ENCODE measurements around the gene C3orf18.

The C3orf18 gene

DNA sequence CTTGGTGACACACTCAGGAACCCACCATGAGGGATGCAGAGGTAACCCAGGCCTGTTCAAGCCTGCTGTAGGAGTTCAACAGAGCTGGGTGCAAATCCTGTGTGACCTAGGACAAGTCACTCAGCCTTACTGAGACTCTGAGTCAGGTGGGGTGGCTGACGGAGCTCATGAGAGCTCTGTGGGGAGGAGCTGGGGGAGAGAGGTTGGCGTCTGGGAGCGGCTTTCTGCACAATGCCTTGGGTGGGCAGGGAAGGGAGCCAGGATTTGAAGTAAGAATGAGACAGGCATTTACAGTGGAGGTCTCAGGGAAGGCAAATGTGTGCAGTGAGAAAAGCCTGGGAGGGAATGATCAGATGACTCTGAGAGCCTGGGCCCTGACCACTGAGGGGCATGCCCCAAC lies 18.3 kb downstream of the C3orf18 start:
- DNase-seq = no peak

DNA sequence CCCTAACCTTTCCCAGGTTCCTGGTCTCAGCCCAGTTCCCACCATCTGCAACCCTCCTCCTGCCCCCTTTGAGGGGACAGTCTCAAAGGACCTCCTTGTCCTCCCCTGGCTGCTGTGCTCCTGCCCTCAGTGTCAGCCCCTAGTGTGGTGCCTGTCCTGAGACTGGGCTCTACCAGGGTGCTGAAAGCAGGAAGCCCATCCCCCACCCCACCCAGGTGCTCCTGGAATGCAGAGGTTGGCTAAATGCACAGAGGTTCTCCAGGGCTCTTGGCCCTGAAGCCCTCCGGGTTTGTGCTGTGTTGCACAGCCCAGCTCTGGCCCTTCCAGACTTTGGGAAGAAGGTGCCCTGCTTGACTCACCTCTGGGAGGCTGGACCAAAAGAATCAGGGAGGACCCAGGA lies 21.8 kb downstream of the C3orf18 start:
- DNase-seq = no peak

DNA sequence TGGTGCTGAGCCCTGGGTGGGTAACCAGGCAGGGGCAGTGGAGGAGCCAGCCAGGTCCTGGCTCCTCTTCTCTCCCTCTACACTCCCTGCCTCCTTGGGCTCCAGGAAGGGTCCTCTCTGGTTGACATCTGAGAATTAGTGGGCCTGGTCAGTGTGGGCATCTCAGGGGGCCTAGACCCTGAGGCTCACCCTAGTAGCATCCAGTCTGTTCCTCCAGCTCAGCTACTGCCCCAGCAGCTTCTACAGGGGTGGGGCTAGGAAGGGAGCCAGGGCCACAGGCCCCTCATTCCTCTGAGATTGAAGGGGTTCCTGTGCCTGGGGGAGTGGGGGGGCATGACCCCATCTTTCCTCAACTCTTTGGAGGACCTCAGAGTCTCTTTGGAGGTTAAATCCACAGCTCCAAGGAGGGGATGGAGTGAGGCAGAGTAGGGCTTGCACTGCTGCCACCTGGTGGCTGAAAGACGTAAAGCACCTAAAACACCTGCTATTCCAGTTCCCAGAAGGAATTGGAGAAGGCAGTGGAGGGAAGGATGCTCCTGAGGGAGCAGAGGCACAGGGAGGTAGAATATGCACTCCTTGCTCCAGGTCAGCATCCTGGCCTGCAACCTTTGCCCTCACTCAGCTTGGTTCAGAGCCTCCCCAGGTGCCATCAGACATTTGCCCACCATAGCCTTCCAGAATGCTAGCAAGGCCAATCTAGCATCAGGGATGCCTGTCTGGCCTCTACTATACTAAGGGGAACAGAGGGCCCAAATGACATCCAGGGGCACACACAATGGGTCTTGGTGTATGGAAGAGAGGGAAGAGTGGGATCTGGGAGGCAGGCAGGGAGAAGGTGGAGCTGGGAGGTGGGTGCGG lies 25.1 kb downstream of the C3orf18 start:
- DNase-seq = peak; percentile 81

DNA sequence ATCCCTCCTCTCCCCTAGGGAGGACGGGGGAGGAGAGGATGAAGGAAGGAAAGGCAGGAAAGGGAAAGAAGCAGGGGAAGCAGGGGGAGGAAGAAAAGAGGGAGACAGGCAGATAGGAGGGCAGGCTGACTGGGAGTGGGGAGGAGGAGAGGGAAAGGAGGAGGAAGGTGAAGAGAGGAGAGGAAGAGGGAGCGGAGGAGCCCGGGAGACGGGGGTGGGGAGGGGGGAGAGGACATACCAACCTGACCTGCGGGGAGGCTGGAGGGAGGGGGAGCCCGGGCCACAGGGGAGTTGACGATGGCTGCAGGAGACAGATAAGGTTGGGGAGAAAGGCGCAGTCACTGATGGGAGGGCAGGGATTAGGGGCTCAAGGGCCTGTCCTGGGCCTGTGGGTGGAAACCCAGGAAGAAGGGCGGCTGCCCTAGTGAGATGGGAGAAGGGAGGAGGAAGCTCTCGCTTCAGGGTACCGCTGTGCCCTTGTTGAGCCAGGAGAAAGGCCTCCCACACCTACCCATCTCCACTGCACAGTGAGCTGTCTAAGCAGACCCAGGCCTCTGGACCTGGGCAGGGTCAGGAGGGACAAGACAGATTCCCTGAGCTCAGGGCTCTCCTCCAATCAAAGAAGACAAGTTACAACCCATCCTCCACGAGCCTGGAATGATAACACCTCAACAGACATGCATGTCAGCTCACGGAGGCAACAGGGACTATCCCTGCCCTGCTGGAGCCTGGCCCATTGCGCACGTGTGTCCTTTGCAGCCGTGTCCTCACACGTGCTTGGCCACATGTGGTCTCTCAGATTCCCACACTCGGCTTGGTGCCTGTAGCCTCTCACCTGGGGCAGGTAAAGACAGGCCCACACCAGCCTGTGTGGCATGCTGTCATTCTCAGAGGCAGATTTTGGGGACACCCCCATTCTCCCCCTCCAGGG lies 27.9 kb downstream of the C3orf18 start:
- no peak for DNase-seq

DNA sequence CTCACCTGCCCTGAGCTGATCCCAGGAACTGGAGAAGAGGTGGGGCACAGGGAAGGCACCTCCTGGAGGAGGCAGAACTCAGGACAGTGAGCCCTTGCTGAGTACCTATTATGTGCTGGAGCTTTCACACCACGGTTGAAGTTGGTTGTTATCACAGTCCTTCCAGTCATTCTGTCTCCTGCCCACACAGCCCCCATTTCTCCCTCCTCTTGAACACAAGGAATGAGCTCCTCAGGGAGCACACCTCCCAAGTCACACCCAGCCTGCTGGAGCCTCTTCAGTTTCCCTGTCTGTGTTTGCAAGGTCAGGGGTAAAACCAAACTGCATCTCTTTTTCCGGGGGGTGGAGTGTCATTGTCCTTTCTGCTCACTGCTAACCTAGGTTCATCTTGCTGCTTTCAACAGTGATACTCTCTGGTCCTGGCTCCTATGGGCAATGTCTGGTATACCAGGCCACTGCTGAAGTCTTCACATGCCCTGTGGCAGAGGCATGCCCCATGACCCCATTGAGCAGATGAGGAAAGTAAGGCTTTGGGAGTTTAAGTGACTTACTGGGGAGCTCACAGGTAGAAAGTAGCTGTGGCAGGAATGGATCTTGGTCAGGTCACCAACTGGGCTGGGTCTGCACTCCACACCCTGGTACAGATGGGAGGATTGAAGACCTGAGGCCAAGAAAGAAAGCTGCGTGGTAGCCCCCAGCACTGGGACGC lies 30.0 kb downstream of the C3orf18 start:
- DNase-seq = no peak

DNA sequence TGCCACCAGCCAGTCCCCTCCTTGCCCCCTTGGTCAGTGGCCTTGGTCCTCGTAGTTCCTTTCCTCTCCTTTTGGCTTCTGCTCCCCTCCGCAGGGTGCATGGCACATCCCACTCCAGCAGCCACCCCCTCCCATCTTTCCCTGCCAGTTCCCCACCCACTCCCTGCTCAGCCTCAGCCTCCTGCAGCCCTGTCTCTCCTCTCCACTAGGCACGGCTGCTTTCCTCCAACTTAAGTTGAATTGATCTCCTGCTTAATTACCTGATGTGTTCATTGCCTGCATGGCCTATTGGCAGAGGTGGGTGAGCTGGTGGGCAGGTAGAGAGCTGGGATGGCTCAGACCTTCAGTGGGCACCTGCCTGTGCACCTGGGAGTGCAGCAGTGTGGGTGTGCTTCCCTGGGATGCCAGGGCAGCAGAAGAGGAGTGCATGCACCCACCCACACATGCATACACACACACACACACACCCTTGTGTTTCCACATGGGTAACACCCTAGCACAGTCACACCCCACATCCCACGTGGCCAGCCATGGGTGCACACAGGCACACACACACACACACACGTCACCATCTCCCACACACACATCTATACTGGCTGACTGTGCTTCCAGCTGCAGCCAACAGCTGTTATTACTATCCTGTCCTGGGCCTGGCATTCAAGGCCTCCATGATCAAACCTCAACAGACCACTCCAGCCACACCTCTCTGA lies 30.9 kb downstream of the C3orf18 start:
- DNase-seq = no peak

DNA sequence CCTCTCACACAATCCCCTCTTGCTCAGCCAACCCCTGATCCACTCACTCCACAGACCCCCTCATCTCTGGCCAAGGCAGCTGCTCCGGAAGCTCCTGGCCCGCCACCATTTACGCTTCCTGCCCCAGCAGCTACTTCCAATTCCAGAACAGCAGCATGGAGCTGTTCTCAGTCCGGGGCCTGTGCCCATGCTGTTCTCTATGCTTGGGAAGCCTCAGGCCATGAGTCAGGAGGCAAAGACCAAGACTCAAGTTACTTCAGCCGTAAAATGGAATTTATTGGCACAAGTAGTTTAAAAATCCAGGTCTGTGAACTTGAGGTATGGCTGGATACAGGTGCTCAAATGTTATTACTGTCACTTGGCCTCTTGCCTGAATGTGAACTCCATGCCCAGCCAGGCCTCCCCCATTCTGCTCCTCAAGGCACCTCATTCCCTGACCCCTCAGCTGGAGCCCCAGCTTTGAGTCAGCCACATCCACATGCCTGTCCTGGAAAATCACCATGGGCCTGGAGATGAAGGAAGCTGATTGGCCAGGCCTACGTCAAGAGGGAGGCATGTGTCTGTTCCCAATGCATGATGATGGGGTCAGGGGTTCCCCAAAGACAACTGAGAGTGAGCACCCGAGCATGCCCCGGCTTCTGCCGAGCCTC lies 32.7 kb downstream of the C3orf18 start:
- no peak for DNase-seq

DNA sequence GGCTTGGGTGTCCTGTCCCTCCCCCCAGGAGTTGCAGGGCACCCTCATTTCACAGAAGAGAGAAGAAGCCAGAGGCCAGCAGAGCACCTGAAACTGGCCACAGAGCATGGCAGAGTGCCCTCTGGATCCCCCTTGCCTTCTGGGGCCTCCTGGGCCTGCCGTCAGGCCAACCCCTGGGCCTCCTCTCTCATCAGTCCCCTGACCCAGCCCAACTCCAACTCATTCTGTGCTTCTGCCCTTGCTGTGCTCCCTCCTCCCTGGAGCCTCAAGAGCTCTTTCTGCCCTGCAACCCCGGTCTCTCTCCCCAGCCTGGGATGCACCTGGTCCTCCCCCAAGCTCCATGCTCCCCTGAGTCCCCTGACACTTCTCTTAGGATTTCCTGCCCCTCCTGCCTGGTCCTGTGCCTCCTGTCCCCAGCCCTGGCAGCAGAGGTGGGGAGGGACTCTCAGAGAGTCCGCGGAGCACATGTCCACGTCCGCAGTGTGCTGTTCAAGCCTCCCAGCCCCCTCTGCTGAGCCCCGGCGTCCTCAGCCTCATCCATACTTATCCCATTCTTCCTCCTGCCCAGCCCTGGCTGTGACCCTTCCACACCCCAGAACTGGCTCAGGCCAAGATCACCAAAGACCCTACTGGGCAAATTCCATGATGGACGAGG lies 33.6 kb downstream of the C3orf18 start:
- no peak for DNase-seq

DNA sequence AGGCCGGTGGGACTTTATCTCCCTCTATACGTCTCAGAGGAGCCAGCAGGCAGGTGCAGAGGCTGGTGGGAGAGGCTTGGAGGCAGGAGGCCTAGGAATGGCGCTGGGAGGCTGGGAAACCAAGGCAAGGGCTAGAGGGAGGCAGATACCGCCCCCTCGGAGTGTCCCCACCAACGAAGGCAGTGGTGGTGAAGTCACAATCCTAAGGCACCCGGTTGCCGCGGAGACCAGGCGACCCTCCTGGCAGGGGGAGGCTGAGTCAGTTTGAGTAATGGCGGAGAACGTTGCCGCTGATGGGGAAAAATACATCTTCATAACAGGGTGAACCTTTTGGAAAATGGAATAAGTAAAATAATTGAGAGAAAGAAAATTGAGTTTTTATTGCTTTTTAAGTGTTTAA lies 34.2 kb downstream of the C3orf18 start:
- DNase-seq = no peak

DNA sequence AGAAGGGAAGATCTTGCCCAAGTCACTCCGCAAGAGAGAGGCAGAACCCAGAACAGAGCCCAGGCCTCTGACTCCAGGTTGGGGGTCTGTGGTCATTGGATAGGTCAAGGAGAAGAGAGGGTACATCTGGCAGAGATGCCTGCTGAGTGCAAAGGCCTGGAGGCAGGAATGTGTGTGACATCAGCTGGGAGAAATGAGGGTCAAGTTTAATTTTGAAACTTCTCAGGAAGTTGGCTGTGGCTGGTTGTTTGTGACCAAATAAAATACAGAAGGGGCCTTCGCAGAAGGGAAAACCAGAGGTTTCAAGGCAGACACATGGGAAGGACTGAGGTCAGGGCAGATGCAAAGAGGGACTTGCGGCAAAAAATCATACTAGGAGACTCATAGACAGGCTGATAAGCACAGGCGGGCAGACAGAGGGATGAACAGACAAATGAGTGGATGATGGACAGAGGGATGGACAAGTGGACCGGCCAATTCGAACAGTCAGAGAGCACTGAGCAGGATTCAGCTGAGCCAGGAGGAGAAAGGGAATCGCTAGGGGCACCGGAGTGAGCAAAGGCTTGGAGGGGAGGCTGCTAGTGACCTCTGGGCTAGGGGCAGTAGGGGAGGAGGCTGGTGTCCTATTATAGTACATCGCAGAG lies 35.4 kb downstream of the C3orf18 start:
- no peak for DNase-seq

DNA sequence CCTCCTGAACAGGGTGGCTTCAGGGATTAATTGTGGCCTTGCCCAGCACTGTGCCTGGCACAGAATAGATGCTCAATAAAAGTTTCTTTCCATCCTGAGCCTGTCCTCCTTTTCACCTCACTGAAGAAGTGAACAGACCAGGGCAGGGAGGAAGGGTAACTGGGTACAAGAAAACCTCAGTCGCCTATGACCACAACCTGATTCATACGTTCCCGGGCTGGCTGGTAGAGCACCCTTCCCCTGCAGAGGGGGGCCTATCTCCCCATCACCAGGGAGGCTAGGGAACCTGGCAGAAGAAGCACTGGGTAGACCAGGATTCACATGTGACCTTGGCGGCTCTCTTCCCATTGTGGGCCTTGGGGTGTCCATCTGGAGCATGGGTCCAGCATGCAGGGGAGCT lies 36.3 kb downstream of the C3orf18 start:
- DNase-seq = no peak

DNA sequence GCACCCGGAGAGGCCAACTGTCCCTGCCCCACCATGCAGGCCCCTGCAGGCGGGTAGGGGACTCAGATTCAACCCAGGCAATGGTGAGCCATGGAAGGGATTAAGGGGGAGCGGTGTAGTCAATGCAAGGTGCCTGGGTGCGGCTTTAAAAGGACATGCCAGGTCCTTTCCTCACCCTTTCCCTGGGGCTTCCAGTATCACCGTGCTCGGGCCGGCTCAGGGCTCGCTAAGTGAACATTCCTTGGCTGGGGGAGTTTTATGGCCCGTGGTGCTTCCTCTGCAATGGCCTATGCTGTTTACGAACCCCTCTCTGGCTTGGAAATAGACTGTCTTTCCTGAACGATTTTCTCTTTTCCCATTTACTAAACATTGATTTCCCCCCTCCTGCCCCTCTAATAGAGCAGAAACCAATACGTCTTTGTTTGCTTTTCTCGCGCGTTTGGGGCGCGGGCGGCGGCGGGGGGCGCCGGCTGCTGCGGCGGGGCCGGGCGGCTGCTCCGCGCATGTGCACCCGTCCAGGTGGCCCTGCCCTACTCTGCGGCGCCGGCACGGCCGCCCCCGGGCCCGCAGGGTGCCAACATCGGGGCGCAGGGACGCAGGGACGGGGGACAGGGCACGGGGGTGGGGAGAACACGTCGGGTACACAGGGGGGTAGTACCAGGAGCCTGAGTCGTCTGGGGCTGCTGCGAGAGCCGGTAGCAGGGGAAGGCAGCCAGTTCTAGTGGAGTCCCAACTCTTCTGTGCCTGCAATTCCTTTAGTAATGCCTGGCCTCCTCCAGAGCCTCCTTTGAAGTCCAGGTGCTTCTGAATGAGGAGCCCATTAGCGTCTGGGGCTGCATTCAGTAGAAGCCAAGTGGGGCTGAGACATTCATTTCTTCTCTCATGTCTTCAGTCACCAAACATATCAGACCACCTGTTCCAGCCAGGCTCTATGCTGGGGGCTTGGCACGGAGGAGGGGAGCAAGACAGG lies 37.3 kb downstream of the C3orf18 start:
- no peak for DNase-seq

DNA sequence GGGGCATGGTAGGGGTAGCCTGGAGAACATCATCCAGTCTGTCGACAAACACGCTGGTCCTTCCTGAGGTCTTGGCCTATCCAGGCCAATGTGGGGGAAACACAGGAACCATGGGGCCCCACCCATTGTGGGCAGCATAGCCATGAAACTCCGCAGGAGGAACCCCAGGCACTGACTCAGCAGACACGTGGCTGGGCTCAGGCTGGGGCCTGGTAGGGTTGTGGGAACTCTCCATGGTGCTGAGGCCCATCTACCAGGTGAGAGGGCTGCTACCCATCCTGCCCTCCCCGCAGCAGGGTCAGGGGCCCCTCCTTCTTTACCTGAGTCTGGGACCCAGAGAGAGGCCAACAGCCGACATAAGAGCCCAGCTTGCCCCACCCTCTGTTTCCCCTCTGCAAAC lies 41.6 kb downstream of the C3orf18 start:
- peak; percentile 85 for DNase-seq

DNA sequence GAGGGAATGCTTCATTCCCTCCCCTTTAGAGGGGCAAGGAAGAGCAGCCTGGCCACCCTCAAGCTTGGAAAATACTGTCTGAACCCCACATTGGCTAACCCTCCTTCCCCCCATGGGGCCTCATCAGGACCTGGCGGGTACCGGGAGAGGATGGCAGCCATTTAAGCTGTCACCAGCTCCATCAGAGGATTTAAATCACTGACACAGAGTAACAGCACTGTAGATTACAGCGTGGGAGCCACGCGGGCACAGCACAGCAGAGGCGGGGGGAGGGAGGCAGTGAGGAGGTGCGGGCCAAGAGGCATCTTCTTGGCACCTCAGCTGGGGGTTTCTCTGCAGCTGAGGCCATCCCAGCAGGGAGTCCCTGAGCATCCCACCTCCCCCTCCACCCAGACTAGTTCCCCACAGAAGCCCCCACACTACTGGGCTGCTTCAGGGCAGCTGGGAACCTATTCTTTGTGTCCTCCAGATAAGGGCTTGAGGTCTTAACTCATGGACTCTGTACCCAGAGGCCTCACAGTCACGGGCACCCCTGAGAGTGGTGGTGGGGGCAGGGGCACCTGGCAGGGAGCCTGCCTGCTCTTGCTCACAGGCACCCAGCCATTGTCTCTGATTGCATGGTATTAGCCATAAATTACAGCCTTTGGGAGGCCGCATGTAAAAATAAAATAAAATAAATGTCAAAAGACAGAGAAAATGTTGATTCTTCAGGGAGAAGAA lies 42.2 kb downstream of the C3orf18 start:
- no peak for DNase-seq

DNA sequence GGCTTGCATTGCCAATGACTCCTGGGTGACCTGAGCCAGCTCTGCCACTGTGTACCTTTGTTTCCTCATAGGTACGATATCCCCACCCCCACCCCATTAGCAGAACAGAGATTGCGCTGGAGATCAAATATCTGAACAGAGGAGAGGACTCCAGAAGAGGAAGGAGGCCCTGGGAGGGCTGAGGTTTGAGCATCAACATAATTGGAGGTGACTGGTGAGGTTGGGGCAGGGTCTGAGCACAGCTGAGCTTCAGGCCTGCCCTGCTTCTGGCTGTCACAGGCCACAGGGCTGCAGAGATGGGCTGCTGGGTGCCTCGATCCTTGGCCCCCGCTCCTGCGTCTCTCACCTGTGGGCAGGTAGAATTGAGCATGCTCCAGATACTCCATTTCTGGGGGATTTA lies 42.8 kb downstream of the C3orf18 start:
- DNase-seq = no peak

DNA sequence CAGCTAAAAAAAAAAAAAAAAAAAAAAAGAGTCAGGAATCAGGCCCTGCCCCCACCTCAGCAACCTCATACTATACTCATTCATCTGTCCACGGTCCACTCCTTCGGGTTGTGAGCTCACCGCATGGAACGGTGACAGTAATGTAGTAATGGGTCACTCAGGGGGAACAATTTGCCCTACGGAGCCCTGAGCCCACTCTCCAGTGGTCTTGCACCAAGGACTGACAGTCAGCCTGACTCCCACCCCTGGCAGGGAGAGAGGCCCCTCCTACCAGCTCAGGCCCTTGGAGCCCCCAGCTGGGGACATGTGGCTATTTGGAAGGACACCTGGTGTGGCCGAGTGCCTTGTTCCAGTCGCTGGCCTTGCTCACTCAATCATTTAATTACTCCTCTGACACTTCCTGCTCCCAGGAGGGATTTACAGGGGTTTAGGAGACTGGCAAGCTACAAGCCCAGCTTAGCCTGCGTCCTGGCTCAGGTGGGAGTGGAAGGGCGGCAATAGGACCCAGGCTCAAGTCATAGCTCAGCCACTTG lies 44.2 kb downstream of the C3orf18 start:
- DNase-seq = no peak

DNA sequence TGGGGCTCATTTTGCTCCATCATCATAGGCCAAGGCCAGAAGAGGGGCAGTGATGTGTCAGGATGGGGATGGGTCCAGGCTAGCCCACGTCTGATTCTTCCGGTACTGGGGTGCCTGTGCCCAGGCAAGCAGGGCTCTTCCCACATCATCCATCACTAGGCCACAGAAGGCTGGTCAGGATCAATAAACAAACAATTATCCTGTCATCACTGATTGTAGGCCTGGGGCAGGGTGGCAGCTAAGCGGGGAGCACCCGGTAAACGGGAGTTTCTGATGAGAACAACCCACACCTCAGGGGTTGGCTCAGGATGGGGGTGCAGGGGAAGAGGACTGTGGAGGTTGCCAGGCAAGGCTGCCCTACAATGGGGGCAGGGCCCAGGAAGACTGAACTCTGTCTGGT lies 46.0 kb downstream of the C3orf18 start:
- no peak for DNase-seq

DNA sequence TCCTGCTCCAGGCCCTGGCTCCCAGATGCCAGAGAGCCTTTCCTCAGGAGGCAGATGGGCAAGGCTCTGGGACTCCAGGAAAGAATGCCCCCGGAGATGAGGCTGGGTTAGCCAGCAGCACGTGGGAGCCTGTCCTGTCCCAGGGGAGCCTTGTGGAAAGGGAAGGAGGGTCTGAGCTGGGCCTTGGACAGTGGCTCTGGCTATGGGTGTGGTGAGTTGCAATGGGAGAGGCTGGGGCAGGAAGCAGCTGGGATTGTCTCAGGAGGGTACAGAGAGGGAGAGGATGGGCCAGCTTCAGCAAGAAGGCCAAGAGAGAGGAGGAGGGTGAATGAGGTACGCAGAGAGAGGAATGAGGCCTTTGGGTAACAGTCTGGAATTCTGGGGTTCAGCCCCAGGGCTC lies 46.7 kb downstream of the C3orf18 start:
- no peak for DNase-seq
